Cardiac septum (tissue), 1 donor: ENCODE measurements around the gene CCKAR. TPM values are rescaled to one million over a fixed set of nuclear protein-coding genes. Genes with fewer than 3 reads are reported as not detected.
"Not testable (repeated sequence)": the region's sequence is repeated elsewhere in the genome, so short reads cannot be mapped to it uniquely, and the experiment has no call there.

Experiments used
- DNase-seq: peaks from one replicate; pipeline ENCODE4 v3.0.0-alpha.2; 2020; ENCODE audit warnings: low spot score
- intact Hi-C: fragments of 100-400 bp; cut with DNase I; formaldehyde crosslinking; loops from one replicate; pipeline ENCODE4 v1.14.0; 2022
- long read RNA-seq: library from polyadenylated mRNA; unstranded; transcript quantifications from one replicate; pipeline ENCODE4 v2.0.0, GENCODE V29; 2021
- total RNA-seq: library from RNA; stranded (reverse); fragmentation: NEBNext Ultra II Directional; extraction: Animal tissue kit (Norgen Biotek cat#: 25700); gene quantifications from one replicate; pipeline ENCODE4 v1.2.1, GENCODE V29; 2021
- donor health status: DM: no; HTN: no; CAD: no.

CCKAR gene, protein sequence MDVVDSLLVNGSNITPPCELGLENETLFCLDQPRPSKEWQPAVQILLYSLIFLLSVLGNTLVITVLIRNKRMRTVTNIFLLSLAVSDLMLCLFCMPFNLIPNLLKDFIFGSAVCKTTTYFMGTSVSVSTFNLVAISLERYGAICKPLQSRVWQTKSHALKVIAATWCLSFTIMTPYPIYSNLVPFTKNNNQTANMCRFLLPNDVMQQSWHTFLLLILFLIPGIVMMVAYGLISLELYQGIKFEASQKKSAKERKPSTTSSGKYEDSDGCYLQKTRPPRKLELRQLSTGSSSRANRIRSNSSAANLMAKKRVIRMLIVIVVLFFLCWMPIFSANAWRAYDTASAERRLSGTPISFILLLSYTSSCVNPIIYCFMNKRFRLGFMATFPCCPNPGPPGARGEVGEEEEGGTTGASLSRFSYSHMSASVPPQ
- not detected for total RNA-seq
- long read RNA-seq = 0 reads

- DNase-seq = no peak
- intact Hi-C loops = no loop called here
Observed at GRCh38 chr4:26490111-26490959, at the start of gene CCKAR. Gene CCKAR (minus strand): TSS chr4:26490484. CDS start chr4:26490267, 217 bp downstream.

GRCh38 chr4:26533685-26534084 lies 43.4 kb upstream of the CCKAR start:
- intact Hi-C loops = no loop called here
- DNase-seq = no peak

DNA sequence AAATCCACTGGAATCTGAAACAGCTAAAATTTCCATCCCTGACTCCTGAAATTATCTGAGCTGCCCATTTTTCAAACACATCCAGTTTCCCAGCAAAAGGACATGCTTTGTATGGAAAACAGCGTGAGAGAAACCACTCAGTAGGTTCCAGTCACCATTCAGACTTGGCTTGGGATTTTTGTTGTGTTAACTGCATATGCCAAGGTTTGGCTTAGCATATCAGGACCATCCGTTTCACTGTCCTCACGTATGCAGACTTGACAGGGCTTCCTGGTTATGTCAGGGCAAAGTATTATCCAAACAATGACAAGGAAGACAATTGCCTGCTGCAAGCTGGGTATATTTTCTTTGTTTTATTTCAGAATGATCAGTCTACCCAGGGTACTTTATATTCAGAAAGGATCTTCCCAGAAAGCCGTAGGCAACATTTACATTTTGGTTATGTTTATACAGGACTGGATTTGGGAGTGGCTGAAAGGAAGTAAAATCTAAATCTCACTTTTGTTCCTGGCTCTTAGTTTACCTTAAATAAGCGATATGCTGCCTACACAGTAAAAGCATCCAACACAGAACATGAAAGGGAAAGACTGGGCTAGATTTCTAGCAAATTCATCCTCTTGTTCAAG lies 41.3 kb upstream of the CCKAR start:
- DNase-seq = no peak
- intact Hi-C loops = no loop called here

- no peak for DNase-seq
- intact Hi-C loops = no loop called here
Observed at GRCh38 chr4:26530099-26530498, 39.8 kb upstream of the CCKAR start.

DNA sequence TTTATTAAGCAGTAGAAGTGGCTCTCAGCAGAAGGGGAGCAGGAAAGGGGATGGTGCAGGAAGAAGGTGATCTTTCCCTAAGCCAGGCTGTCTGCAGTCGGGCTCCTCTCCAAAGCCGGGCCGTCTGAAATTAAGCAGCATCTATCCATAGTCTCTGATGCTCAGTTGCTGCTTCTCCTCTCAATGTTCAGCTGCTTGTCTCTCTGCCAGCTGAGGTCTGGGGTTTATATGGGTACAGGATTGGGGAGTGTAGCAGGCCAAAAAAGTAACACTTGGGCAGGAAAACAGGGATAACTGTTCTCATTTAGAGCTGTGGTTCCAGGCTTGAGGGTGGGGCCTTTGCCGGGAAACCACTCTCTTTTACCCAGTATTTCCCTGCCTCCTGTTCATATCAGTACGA lies 39.2 kb upstream of the CCKAR start:
- DNase-seq = no peak
- intact Hi-C loops = no loop called here

- intact Hi-C loops = no loop called here
- DNase-seq = no peak
Observed at GRCh38 chr4:26525771-26526150, 35.5 kb upstream of the CCKAR start.

GRCh38 chr4:26525136-26525770 lies 35.0 kb upstream of the CCKAR start:
- DNase-seq = no peak
- intact Hi-C loops = no loop called here

GRCh38 chr4:26524011-26524410 lies 33.7 kb upstream of the CCKAR start:
- intact Hi-C loops = no loop called here
- no peak for DNase-seq

DNA sequence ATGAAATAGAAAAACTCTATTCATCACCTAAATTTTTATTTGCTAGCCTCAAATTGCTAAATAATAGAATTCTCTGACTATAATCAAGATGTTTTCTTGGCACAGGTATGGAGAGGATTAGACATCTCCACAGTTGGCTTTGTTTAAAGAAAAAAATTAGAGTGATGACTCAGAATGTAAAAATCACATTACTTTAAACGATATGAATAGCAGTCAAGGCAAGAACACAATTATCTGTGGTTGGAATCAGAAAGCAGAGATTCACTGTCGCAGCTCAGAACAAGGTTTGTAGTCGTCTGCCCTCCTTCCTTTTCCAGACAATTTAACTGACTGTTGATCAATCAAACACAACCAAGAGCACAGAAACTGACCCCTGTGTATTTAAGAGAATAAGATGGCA lies 32.2 kb upstream of the CCKAR start:
- intact Hi-C loops = no loop called here
- DNase-seq = no peak

- DNase-seq = no peak
- intact Hi-C loops = no loop called here
Observed at GRCh38 chr4:26520728-26521450, 30.6 kb upstream of the CCKAR start.

GRCh38 chr4:26515936-26516335 lies 25.7 kb upstream of the CCKAR start:
- no peak for DNase-seq
- intact Hi-C loops = no loop called here

DNA sequence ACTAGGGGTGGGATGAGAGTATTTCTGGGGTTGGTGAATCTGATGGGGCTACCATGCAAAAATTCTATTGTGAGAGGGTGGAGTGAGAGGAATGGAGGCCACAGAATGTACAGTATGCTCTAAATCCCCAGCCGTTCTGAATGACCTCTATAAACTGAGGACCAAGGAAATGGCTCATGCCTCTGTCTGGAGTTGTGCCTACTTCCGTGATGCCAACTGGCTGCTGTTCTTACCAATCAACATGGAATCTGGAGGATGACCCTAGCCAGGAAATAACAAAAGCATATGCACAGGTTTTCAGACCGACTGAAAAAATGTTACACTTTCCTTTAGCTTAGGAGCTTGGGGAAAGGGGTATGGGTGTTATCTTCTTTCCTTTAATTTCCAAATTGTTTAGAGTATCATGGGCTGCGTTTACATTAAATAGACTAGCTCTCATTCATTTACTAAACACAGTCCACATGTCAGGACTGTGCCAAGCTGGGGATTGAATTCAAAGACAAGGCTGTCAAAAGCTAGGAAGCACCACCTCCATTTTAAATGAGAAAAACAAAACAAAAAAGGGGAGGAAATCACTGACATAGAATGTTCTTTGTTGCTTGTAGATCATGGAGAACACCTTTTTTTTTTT lies 20.2 kb upstream of the CCKAR start:
- intact Hi-C loops = no loop called here
- DNase-seq = no peak

DNA sequence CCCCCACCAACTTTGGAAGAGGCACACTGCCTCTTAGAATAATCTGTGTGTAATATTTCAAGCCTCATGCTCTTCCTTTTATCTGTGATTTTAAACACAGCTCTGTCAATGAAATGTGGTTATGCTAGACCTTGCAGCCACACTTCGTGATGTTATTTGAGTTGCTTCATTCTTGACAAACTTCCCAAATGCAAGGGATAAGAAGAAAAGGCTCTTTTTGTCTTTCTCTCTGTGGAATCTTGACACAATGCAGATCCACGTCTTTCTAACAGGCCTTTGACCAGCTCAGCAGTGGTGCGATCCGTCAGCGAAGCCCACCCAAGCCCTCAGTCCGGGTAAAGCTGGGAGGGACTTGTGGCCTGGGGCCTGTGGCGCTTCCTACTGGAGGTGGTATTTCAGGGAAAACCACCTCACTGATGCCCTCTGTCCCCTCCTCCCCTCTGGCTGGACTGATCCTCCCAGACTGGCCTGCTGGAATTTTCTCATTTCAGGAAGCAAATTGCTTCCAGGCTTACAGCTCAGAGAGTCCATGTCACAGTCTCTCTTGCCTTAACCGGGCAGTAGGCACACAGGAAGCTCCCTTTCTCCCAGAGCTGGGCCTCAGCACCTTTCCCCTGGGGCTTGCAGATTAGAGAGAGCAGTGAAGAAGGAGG lies 19.5 kb upstream of the CCKAR start:
- DNase-seq = no peak
- intact Hi-C loops = no loop called here

GRCh38 chr4:26507286-26507685 lies 17.0 kb upstream of the CCKAR start:
- intact Hi-C loops = no loop called here
- DNase-seq = no peak

DNA sequence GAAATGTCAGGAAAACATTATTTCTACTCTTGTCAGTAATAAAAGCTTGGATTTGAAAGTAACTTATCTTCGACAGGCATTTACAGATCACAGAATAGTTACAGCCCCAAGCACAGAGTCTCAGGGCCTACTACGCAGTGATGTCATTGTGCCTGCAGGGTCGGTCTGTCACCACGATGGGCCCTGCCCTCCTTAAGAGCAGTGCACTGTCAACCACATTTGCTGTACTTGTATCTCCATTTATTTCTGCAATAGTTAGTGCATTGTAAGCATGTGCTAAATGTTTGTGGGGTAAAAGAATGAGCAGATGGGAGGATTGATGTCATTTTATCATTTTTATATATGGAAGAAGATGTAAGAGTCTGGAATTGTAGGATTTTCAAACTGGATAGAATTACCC lies 13.6 kb upstream of the CCKAR start:
- DNase-seq = no peak
- intact Hi-C loops = no loop called here

GRCh38 chr4:26503427-26503826 lies 13.1 kb upstream of the CCKAR start:
- DNase-seq = no peak
- intact Hi-C loops = no loop called here

- intact Hi-C loops, DNase-seq: not testable (repeated sequence)
Observed at GRCh38 chr4:26500565-26500999, 10.3 kb upstream of the CCKAR start.

DNA sequence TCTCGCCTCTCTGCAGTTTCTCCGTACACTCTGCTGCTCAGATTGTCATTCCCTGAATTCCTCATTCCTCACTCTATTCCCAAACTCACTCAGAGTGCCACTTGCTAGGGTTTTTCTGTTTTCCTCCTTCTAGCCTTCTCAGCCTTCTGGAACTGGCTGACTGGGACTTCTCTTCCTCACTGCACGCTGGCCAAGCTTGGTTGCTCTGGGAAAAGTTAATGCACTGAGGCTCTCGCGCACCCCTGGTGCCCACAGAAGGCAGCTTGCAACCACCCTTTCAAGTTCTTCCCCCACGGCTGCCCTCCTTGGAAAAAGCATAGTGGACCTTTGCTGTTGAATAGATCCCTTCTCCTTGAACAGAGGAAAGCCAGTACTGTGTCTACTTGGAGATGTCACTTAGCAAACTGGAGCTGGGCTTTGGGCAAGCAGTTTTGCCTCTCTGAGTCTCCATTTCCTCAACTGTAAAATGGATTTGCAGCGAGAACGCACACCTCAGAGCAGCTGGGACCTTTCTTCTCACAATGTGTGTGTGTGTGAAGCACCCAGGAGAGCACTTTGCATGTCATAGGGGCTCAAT lies 6.0 kb upstream of the CCKAR start:
- intact Hi-C loops = no loop called here

More for the DNA sequence above, 6.0 kb upstream of the CCKAR start:
- no peak for DNase-seq
